Neural progenitor cell (in vitro differentiated cells): Measurements from ENCODE around the gene CCDC136.

Experiments used
- EZH2 ChIP-seq: fragments of 200-600 bp; sonication (generic); IDR thresholded peaks from 2 replicates; pipeline ENCODE4 v1.6.1; 2017; ENCODE audit warnings: antibody characterized with exemption, mild to moderate bottlenecking, moderate library complexity
- EZH2phosphoT487 ChIP-seq: fragments of 200-600 bp; sonication (generic); IDR thresholded peaks from 2 replicates; pipeline ENCODE4 v1.6.1; 2017; ENCODE audit warnings: antibody characterized with exemption
- TF ChIP-seq, protein P1 (sequence below): fragments of 200-600 bp; sonication (generic); IDR thresholded peaks from 2 replicates; pipeline ENCODE4 v1.5.1; 2017; ENCODE audit warnings: antibody characterized with exemption, mild to moderate bottlenecking

DNA sequence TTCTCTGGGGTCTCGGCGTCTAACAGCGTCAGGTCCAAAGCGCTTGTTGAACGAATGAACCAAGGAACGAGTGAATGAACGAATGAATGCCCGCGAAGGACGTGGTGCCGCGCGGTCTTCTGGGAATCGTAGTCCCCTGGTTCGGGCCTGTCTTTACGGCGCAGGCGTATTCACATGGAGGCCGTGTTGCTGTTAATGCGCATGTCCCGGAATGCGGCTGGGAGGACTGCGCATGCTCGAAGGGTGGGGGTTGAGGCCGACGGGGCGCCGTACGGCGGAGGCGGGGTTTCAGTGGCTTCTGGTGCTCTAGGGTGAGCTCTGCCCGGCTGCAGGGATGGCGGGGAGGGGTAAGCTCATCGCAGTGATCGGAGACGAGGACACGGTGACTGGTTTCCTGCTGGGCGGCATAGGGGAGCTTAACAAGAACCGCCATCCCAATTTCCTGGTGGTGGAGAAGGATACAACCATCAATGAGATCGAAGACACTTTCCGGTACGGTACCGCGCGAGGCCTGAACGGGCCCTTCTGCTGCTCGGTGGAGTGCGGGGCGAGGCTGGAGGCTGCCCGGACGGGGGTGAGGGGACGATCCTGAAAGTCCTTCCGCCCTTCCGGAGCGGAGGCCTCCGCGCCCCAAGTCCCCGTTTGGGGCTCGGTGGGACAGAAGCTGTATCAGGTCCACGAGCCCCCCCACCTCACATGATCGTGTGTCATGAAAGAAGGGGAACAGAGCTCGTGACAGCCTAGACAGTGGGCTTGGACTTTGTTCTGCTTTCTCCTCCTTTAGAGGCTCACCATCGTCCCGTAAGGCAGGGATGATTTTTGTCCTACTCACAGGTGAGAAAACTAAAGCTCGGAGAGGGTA lies 71.0 kb downstream of the CCDC136 start, which contains the start of gene ATP6V1F:
- TF ChIP-seq, protein P1, sequence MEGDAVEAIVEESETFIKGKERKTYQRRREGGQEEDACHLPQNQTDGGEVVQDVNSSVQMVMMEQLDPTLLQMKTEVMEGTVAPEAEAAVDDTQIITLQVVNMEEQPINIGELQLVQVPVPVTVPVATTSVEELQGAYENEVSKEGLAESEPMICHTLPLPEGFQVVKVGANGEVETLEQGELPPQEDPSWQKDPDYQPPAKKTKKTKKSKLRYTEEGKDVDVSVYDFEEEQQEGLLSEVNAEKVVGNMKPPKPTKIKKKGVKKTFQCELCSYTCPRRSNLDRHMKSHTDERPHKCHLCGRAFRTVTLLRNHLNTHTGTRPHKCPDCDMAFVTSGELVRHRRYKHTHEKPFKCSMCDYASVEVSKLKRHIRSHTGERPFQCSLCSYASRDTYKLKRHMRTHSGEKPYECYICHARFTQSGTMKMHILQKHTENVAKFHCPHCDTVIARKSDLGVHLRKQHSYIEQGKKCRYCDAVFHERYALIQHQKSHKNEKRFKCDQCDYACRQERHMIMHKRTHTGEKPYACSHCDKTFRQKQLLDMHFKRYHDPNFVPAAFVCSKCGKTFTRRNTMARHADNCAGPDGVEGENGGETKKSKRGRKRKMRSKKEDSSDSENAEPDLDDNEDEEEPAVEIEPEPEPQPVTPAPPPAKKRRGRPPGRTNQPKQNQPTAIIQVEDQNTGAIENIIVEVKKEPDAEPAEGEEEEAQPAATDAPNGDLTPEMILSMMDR: no peak
- TF ChIP-seq EZH2 (no peak), EZH2phosphoT487 (no peak)
